ENCODE data around the gene ISOC2.

ISOC2 gene

DNA sequence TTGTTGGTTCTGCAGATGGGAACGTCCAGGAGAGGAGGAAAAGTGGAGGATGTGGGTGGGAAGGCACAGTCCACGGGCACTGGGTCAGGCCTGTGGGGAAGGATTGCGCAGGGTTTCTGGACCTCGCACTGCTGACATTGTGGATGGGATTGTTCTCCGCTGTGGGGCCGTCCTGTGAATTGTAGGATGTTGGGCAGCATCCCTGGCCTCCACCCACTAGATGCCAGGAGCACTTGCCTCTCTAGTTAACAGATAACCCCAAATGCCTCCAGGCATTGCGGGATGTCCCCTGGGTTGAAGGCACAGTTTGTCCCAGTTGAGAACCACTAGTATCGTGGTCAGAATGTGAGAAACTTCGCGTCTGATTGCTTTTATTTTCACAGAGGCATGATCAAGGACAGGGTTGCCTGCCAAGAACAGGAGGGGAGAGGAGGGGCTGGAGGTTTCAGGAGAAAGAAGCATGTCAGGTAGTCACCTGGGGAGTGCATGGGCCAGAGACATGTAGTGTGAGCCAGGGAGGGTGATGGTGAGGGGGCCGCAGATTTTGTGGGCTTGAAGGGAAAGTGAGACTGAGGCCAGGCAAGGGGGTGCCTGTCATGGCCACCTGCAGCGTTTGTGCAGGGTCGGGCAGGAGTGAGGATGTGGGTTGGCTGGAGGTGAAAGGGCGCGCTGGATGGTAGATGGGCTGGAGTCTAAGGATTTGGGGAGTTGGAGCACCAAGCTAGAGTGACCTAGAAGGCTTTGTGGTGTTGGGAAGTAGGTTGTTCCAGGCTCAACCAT is 18.2 kb upstream of the ISOC2 start:
- no peak for DNase-seq (ENCODE audit: low read depth in 2 of 2, low spot score in 1 of 2)

DNA sequence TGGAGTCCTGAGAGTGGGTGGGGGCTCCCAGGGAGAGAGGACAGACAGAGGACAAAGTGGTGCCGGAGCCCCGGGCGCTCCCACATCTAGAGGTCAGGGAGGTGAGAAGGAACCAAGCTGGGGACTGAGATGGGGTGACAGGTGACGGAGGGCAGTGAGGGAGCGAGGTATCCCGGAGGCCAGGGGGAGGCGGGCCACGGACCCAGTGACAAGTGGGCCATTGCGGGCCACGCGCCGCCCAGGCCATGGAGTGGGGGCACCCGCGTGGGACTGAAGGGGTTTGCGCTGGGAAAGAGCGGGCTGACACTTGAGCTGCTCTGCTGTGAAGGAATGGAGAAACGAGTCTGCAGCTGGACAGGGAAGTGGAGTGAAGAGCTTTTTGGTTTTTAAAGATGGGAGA is 17.6 kb upstream of the ISOC2 start:
- DNase-seq (ENCODE audit: low read depth in 2 of 2, low spot score in 1 of 2), result no peak

GRCh38 chr19:55478364-55478763 is 16.9 kb upstream of the ISOC2 start:
- DNase-seq (ENCODE audit: low read depth in 2 of 2, low spot score in 1 of 2), result no peak

- DNase-seq (ENCODE audit: low read depth in 2 of 2, low spot score in 1 of 2), result no peak
Measured at GRCh38 chr19:55477905-55478304, 16.5 kb upstream of the ISOC2 start.

DNA sequence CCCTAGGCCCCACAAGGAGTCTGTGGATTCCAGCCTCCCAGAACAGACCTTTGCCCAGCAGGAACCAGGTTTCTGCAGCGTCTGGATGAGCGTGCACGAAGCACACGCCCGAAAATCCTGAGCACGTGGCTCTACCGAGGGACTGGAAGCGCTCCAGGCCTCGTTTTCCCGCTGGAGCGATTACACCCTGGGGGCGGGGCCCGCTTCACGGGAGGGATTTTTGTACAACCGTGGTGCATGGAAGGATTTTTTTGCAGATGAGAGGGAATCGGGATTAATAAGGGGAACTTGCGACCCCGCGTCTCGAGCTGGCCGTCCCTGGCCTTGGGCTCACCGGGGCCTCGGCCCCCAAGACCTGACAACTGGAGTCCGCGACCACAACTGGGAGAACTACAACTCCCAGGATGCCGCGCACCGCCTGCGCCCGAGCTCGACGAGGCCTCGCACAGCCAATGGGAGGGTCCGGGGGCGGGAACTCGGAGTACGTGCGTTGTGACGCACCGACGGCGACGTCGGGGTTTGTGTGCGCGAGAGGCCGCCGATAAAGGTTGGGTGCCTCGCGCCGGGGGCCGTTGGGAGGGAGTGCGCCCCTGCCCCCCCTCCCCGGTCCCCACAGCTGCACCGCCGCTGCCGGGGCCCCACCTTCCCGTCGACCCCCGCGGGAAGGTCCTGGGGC is 14.8 kb upstream of the ISOC2 start, which contains the start of gene ZNF628:
Gene ZNF628, plus strand, starts transcription at position 518 of the 676 bp plus-strand sequence. CDS start 3,294 bp downstream, outside the sequence.
- DNase-seq (ENCODE audit: low read depth in 2 of 2, low spot score in 1 of 2), result peak; percentile 95 to 97

DNA sequence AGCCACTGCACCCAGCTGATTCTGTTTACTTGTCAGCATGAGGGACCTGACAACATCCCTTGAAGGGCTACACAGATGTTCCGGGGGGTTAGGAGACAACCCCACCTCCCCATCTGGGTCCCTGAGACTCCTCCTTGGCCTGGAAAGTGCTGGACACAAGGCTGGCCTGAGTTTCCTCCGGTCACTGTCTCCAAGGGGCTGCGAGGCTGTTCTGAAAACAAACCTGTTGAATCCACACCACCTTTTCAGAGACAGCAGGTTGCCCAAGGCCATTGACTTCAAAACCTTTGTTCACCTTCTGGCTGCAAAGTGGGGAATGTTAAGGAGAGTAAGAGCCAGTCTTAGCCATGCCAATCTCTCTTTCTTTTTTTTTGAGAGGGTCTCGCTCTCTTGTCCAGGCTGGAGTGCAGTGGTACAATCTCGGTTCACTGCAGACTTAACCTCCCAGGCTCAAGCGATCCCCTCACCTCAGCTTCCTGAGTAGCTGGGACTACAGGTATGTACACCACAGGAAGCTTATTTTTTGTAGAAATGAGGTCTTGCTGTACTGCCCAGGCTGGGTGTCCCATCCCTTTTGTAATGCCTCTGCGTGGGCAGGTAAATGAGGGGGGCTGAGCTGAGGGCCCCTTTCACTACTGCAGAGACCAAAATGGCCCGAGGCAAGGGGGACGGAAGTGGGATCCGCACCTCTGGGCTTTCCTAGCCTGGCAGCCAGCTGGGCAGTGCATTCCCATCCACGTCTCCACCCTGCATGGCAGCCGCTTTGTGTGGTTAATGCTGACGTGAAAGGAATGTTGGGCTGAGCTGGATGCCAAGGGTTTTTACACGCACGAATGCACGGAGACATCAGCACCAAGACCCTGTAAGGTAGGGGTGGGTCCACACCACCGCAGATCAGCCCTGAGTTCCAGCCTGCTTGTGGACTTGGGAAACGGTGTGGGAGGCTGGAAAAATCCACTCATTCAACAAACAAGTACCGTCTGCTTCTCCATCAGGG is 13.1 kb upstream of the ISOC2 start:
- DNase-seq (ENCODE audit: low read depth in 2 of 2, low spot score in 1 of 2), result no peak

DNA sequence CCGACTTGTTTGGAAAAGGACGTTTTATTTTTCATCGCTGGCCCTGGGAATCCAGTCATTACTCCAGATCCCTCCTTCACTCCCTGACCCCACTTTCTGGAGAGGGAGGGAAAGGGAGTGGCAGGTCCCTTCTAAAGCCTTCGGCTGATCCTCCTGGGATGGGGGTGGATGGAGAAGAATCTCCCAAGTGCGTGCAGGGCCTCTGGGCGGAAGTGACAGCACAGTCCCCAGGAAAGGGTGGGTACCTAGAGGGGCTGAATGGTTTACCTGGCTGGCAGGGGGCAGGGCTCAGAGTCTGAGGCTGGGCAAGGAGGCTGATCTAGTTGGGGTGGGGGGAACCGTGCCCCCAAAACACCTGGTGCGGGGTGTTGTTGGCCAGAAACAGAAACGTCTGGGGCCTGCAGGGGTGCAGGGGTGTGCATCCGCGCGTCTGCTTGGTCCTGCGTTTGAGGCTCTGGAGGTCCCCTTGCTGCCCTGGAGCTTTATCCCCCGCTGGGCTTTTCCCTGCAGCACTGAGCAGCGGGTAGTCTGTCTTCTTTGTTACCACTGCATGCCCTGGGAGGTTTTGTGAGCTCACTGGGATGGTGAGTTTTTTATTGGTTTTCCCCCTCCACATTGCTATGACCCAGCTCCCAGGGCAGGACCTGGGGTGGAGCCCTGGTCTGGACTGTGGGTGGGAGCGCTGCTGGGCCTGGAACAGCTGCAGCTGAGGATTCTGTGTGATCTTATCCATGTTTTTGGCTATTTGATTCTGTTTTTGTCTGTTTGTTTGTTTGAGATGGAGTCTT is 12.0 kb upstream of the ISOC2 start:
- no peak for DNase-seq (ENCODE audit: low read depth in 2 of 2, low spot score in 1 of 2)

GRCh38 chr19:55472463-55472862 is 11.0 kb upstream of the ISOC2 start:
- no peak for DNase-seq (ENCODE audit: low read depth in 2 of 2, low spot score in 1 of 2)

DNA sequence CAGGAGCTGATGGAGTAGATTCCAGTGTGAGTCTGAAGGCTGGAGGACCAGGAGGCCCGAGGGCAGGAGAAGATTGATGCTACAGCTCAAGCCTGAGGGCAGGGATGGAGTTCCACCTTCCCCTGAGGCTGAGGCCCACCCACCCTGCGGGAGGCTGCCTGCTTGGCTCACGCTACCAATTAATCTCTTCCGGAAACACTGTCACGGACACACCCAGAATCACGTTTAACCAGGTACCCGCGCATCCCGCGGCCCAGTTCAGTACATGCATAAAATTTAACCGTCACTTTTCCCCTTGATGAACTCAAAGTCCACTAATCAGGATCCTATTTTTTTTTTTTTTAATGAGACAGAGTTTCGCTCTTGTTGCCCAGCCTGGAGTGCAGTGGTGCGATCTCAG is 9.8 kb upstream of the ISOC2 start:
- no peak for DNase-seq (ENCODE audit: low read depth in 2 of 2, low spot score in 1 of 2)

DNA sequence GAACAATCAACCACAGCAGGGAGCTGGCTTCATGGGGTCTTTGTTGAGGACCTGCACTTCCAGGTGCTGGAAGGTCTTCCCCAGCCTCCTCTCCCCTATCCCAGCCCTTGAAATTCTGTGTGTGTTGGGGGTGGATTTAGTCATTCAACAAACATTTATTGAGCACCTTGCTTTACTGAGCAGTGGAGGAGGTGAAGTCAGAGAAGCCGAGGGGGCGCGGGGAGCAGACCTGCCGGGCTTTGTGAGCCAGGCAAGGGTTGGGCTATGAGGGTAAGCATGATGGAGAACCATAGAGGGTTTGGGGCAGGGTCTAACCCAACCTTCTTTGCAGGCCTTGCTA is 6.6 kb upstream of the ISOC2 start:
- no peak for DNase-seq (ENCODE audit: low read depth in 2 of 2, low spot score in 1 of 2)

DNA sequence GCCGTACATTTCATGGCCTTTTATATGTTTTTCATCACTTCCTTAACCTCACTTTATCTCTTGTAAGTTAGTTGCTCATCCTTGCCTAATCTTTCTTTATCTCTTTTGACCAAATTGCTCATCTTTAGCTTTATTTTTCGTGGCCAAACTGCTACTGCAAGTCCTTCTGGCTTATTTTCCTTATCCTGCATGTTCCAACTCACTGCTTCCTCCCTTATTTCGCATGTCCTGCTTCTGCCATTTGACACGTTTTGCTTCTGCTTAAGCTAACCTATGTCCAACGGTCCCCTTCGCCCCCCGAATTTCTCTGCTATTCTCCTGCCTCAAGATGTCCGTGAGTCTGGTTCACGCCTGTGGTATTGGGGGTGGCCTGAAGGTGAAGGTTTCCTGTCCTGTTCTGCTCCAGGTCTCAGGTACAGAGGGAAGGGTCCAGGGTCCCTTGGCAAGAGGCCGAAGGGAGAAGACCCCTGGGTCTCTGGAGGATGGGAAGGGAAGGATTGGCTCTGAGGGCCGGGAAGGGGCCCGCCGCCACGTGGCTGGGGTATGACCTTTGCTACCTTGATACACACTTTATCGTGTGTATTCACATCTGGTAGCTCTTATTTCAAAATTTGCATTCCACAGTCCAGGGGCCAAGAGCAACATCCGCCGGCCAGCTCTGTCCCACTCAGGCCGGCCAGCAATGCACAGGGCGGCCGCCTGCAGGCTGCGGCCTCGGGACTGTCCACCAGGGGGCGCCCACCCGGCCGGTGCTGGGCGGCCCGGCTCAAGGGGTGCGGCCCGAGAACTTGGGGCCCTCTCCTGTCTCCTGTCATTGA is 6.0 kb upstream of the ISOC2 start:
- peak in 1 of 2 donors; percentile 50 for DNase-seq (ENCODE audit: low read depth in 2 of 2, low spot score in 1 of 2)

- no peak for DNase-seq (ENCODE audit: low read depth in 2 of 2, low spot score in 1 of 2)
Measured at GRCh38 chr19:55466241-55466614, 4.8 kb upstream of the ISOC2 start.

DNA sequence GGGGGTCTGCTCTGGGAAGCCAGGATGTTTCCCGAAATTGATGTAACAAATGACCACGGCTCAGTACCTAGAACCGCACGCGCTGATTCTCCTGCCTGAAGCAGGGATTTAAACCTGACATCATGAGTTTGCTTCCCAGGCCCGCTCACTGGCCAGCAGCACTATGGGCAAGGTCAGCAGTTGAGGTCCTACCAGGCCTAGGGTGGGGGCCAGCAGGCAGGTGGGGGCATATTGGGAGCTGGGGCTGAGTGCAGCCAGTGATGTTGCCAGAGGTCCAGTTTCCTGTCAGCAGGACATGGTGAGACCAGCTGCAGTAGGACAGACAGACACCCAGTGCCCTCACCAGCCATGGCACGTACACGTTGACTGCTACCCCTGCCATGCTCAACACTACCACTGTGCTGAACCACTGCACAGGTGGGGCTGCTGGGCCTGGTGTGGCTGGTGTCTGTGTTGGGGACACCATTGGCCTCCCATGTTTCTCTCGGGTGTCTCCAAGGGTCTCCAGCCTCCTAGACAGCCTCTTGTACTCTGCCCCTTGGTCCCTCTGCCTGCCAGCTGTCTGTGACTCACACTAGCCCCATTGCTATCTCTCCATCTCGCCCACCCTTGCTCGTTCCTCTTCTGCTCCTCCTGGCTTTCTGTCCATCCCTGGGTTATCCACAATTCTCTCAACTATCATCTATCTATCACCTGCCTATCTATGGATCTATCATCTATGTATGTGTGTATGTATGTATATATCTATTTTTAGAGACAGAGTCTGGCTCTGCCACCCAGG is 4.2 kb upstream of the ISOC2 start:
- no peak for DNase-seq (ENCODE audit: low read depth in 2 of 2, low spot score in 1 of 2)

DNA sequence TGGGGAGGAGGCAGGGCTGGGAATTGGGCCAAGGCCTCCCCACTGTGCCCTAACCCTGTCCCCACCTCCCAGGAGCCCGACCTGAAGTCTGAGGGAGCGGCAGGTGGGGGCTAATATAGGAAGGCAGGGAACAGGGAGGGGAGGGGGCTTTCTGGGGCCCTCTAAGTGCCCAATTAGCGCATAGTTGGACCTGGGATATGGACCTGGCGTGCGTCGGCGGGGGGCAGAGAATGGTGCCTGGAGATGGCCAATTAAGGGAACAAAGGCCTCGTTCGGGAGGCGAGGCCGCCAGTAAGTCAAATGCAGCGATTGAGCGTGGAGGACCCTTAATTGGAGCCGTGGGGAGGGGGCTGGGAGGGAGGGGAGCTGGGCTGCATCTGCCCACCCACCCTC is 3.2 kb upstream of the ISOC2 start, which contains the start of gene C19orf85:
Gene C19orf85, minus strand, starts transcription at position 90 of the 393 bp plus-strand sequence. CDS start 197 bp downstream, outside the sequence.
- no peak for DNase-seq (ENCODE audit: low read depth in 2 of 2, low spot score in 1 of 2)

- no peak for DNase-seq (ENCODE audit: low read depth in 2 of 2, low spot score in 1 of 2)
Measured at GRCh38 chr19:55464039-55464661, 2.7 kb upstream of the ISOC2 start.

DNA sequence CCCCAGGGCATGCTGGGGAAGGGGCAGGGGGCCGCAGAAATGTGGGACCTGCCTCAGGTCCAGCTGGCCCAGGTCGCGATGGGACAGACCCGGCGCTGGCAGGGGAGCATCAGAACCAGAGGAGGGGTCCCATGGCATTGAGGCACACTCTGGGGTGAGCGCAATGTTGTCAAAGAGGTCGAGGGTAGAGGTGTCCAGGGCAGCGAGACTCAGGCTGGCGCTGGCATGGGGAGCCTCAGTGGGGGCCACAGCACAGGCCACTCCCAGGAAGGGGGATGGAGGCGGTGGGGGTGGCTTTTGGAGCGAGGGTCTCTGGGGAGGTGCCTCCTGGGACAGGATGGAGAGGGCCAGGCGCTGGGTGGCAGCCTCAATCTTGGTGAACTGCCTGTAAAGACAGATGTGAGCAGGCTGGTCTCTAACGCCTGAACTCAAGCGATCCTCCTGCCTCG is 2.2 kb upstream of the ISOC2 start:
- no peak for DNase-seq (ENCODE audit: low read depth in 2 of 2, low spot score in 1 of 2)

GRCh38 chr19:55462722-55463121 is 1.3 kb upstream of the ISOC2 start:
- no peak for DNase-seq (ENCODE audit: low read depth in 2 of 2, low spot score in 1 of 2)

DNA sequence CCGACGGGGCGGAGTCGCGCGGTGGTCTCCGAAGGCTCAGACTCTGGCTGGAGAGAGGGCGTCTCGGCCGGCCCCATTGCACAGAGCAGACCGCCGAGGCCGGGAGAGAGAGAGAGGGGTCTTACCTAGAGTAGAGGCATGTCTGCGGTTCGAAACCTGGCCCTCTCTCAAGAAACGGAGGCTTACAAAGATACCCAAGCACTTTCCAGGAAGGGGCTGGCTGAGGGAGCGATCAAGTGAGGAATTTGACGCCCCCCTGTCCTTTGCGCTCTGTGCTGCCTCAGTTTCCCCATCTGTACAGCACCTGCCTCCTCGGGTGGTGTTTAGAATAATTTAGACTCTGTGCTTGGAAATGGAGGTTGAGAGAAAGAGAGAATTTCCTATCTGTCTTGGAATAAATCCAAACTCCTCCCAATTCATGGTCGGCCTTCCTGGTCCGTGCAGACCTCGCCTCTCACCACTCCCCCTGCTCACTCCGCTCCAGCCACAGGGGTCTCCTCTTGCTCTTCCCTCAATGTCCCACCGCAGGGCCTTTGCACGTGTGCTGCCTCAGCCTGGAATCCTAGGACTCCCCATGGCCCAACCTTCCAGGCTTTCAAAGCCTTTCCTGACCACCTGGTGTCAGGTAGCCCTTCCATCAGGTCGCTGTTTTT is 658 bp upstream of the ISOC2 start:
- no peak for DNase-seq (ENCODE audit: low read depth in 2 of 2, low spot score in 1 of 2)
